ENCODE measurements around the gene STAT5B. TPM values are rescaled to one million over a fixed set of nuclear protein-coding genes. Genes with fewer than 3 reads are reported as not detected.

The STAT5B gene
- total and polyA plus RNA-seq, 2 of the 8 experiments (the other 6 are each of a cell fraction or from before 2014, with no cell fraction given) = 35.3 to 52.6 TPM

DNA sequence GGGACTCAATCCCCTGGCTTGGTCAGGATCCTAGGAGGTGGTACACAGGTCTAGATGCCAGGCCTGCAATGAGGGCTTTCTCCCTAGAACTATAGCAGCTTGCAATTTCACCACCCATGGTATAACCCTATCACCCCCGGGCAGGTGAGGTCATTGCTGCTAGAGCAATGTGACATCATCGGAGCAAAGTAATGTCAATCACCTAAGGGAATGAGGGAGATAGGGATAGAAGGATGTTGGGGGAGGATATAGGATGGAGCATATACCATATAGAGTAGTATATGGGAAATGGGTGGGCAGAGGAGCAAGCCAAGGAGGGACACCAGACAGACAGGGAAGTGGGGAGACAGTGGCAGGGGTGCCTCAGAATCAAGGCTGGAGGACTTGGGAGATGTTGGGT, 98.5 kb downstream of the STAT5B start (continued):
- no peak for TF ChIP-seq CHD7 (IDR thresholded peaks at IDR 0.05; ENCODE audit: insufficient replicate concordance, low read length)
- no peak for TF ChIP-seq GTF2F1 (IDR thresholded peaks at IDR 0.05; ENCODE audit: borderline replicate concordance, low read depth, low read length)
- no peak for TF ChIP-seq USF2 (IDR thresholded peaks at IDR 0.05; ENCODE audit: low read length)

Measured in H1 (cell line).